Upper lobe of right lung (tissue), 1 donor: ENCODE data around the gene CDK6. TPM values are rescaled to one million over a fixed set of nuclear protein-coding genes. Genes with fewer than 3 reads are reported as not detected.

Experiments used
- ATAC-seq: fragments of 200-7000 bp; cut with Tn5 transposase; one replicate; pipeline ENCODE4 v1.9.1; 2020; ENCODE audit warnings: mild to moderate bottlenecking, moderate library complexity
- DNase-seq: peaks from one replicate; pipeline ENCODE4 v3.0.0-alpha.2; 2020
- H3K27ac ChIP-seq: fragments of 200-600 bp; one replicate; pipeline ENCODE4 v1.8.0; 2022
- H3K27me3 ChIP-seq: fragments of 200-600 bp; one replicate; pipeline ENCODE4 v1.8.0; 2022; ENCODE audit warnings: mild to moderate bottlenecking
- H3K36me3 ChIP-seq: fragments of 200-600 bp; one replicate; pipeline ENCODE4 v1.8.0; 2022
- H3K4me1 ChIP-seq: fragments of 200-600 bp; one replicate; pipeline ENCODE4 v1.8.0; 2022
- H3K4me3 ChIP-seq: fragments of 200-600 bp; one replicate; pipeline ENCODE4 v1.8.0; 2022; ENCODE audit warnings: mild to moderate bottlenecking
- H3K9me3 ChIP-seq: fragments of 200-600 bp; one replicate; pipeline ENCODE4 v1.8.0; 2022
- CTCF ChIP-seq: fragments of 200-600 bp; IDR thresholded peaks from one replicate; pipeline ENCODE4 v1.8.0; 2022; ENCODE audit warnings: antibody characterized with exemption
- intact Hi-C: fragments of 100-400 bp; cut with DNase I; formaldehyde crosslinking; loops from one replicate; pipeline ENCODE4 v1.11.0; 2022
- total RNA-seq: library from RNA; stranded (reverse); fragmentation: NEBNext Ultra II Directional; extraction: Animal tissue kit (Norgen Biotek cat#: 25700); gene quantifications from one replicate; pipeline ENCODE4 v1.2.1, GENCODE V29; 2021
- donor health status: DM: no; HTN: yes; CAD: no; lungs with severe emphysema.

Gene CDK6
- total RNA-seq, 1 donor from 2014 or later: 22.4 TPM

GRCh38 chr7:92877367-92877766 is 41.0 kb upstream of the CDK6 start:
- ATAC-seq (no peak), DNase-seq (no peak)
- H3K36me3 ChIP-seq: no peaks in the 10 kb centered on the region
- H3K4me3 ChIP-seq: no peak overlapping the region
- H3K27ac ChIP-seq: no peak overlapping the region
- H3K4me1 ChIP-seq: no peaks in the 10 kb centered on the region
- TF ChIP-seq CTCF: no peak
- intact Hi-C loops: no loop called here
- H3K9me3 ChIP-seq: no peaks in the 10 kb centered on the region
- no peaks in the 10 kb centered on the region for H3K27me3 ChIP-seq

GRCh38 chr7:92876836-92877235 is 40.5 kb upstream of the CDK6 start:
- no peaks in the 10 kb centered on the region for H3K36me3 ChIP-seq
- no peak overlapping the region for H3K27ac ChIP-seq
- no peaks in the 10 kb centered on the region for H3K4me1 ChIP-seq
- ATAC-seq: no peak
- no peaks in the 10 kb centered on the region for H3K27me3 ChIP-seq
- no peak for DNase-seq
- H3K9me3 ChIP-seq: no peaks in the 10 kb centered on the region
- no peak for TF ChIP-seq CTCF
- intact Hi-C loops: no loop called here
- no peak overlapping the region for H3K4me3 ChIP-seq

- Histone ChIP-seq H3K27ac (no peak overlapping the region), H3K4me1 (no peaks in the 10 kb centered on the region), H3K4me3 (no peak overlapping the region), H3K36me3 (no peaks in the 10 kb centered on the region), H3K27me3 (no peaks in the 10 kb centered on the region), H3K9me3 (no peaks in the 10 kb centered on the region)
- no peak for DNase-seq
- TF ChIP-seq CTCF: no peak
- ATAC-seq: no peak
- intact Hi-C loops: no loop called here
Observed at GRCh38 chr7:92875719-92876118, 39.3 kb upstream of the CDK6 start.

GRCh38 chr7:92875173-92875572 is 38.8 kb upstream of the CDK6 start:
- no peaks in the 10 kb centered on the region for H3K9me3 ChIP-seq
- DNase-seq (no peak), ATAC-seq (no peak)
- H3K27me3 ChIP-seq: no peaks in the 10 kb centered on the region
- H3K4me1 ChIP-seq: no peaks in the 10 kb centered on the region
- intact Hi-C loops: no loop called here
- no peak overlapping the region for H3K4me3 ChIP-seq
- no peak for TF ChIP-seq CTCF
- H3K36me3 ChIP-seq: no peaks in the 10 kb centered on the region
- H3K27ac ChIP-seq: no peak overlapping the region

- TF ChIP-seq CTCF: no peak
- intact Hi-C loops: no loop called here
- ATAC-seq: no peak
Observed at GRCh38 chr7:92874567-92874966, 38.2 kb upstream of the CDK6 start.

GRCh38 chr7:92873776-92874175 is 37.4 kb upstream of the CDK6 start:
- no peak overlapping the region for H3K27ac ChIP-seq
- ATAC-seq (no peak), DNase-seq (no peak)
- H3K4me3 ChIP-seq: no peak overlapping the region
- no peak for TF ChIP-seq CTCF
- no peaks in the 10 kb centered on the region for H3K4me1 ChIP-seq
- intact Hi-C loops: no loop called here
- H3K9me3 ChIP-seq: no peaks in the 10 kb centered on the region
- no peaks in the 10 kb centered on the region for H3K27me3 ChIP-seq
- H3K36me3 ChIP-seq: no peaks in the 10 kb centered on the region

More at GRCh38 chr7:92874567-92874966, 38.2 kb upstream of the CDK6 start:
- no peak overlapping the region for H3K4me3 ChIP-seq
- H3K4me1 ChIP-seq: no peaks in the 10 kb centered on the region
- no peak overlapping the region for H3K27ac ChIP-seq
- no peaks in the 10 kb centered on the region for H3K27me3 ChIP-seq
- no peaks in the 10 kb centered on the region for H3K36me3 ChIP-seq
- DNase-seq: no peak
- no peaks in the 10 kb centered on the region for H3K9me3 ChIP-seq
